OCI-LY3 (cell line): ENCODE results near the gene EXOC4.
A peak's percentile ranks its signal among the peaks of the same experiment; 100 is the strongest.

Experiments used
- H2AFZ ChIP-seq: fragments of 200-600, 300-600 bp; shearing (Covaris generic); 2 replicates; pipeline ENCODE4 v1.6.0; 2014; ENCODE audit warnings: antibody characterized with exemption, low read depth, low read length
- H3K27ac ChIP-seq: fragments of 200-600, 300-600 bp; sonication (generic); 2 replicates; pipeline ENCODE4 v1.5.1; 2014; ENCODE audit warnings: mild to moderate bottlenecking, low read length, moderate library complexity, mixed read lengths
- H3K27me3 ChIP-seq: fragments of 200-600, 300-600 bp; sonication (generic); 2 replicates; pipeline ENCODE4 v1.6.1; 2014; ENCODE audit warnings: low read depth, low read length, mixed read lengths
- H3K36me3 ChIP-seq: fragments of 200-600, 300-600 bp; sonication (generic); replicated peaks from 2 replicates; pipeline ENCODE3; 2014; ENCODE audit warnings: low read depth, low read length, mixed read lengths
- H3K4me1 ChIP-seq: fragments of 300-600, 200-600 bp; sonication (generic); 2 replicates; pipeline ENCODE4 v1.6.1; 2014; ENCODE audit warnings: low read length, mixed read lengths
- H3K4me2 ChIP-seq: fragments of 200-600, 300-600 bp; sonication (generic); 2 replicates; pipeline ENCODE4 v1.6.1; 2014; ENCODE audit warnings: low read length, mixed read lengths
- H3K4me3 ChIP-seq: fragments of 300-600, 200-600 bp; sonication (generic); 2 replicates; pipeline ENCODE4 v1.5.1; 2014; ENCODE audit warnings: antibody characterized with exemption, mild to moderate bottlenecking, low read length, moderate library complexity
- H3K79me2 ChIP-seq: fragments of 300-600, 200-600 bp; shearing (Covaris generic); 2 replicates; pipeline ENCODE4 v1.6.1; 2014; ENCODE audit warnings: mild to moderate bottlenecking, low read length, mixed read lengths
- H3K9ac ChIP-seq: fragments of 300-600, 200-600 bp; shearing (Covaris generic); 2 replicates; pipeline ENCODE4 v1.6.0; 2014; ENCODE audit warnings: mild to moderate bottlenecking, low read length, moderate library complexity
- H3K9me3 ChIP-seq: fragments of 200-600, 300-600 bp; shearing (Covaris generic); 2 replicates; pipeline ENCODE4 v1.6.1; 2014; ENCODE audit warnings: low read length, mixed read lengths; ENCODE audit not compliant: insufficient read depth
- H4K20me1 ChIP-seq: fragments of 200-600, 300-600 bp; sonication (generic); 2 replicates; pipeline ENCODE4 v1.6.1; 2016; ENCODE audit warnings: low read length, mixed read lengths; ENCODE audit not compliant: insufficient read depth
- EZH2phosphoT487 ChIP-seq: fragments of 200-600 bp; shearing (Covaris generic); IDR thresholded peaks from 2 replicates; pipeline ENCODE4 v1.6.1; 2018; ENCODE audit warnings: antibody characterized with exemption, mixed run types, low read depth
- TF ChIP-seq, protein P1 (sequence below): fragments of 200-600, 300-600 bp; sonication (generic); IDR thresholded peaks from 2 replicates; pipeline ENCODE4 v1.5.1; 2014; ENCODE audit warnings: antibody characterized with exemption, low read length, low read depth

The EXOC4 gene

DNA sequence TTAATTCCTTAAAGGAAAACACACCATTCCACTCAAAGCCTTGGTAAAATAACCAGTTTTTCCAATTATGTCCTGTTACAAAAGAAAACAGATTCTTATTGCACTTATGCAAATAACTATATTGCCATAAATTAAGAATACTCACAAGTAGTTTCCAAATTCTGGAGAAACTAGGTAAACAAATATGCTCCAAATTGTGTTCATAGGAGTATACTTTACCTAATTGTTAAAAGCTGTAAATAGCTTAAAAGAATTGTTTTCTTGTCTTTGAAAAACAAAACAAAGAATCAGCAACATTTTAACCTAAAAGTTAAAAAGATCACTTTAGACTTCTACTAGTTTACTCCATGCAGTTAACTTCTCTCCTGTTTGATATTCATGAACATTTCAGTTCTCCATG lies 835.3 kb downstream of the EXOC4 start:
- peaks cover 31% of the 10 kb centered on the region for H3K9me3 ChIP-seq
- no peak for TF ChIP-seq EZH2phosphoT487
- TF ChIP-seq, protein P1, sequence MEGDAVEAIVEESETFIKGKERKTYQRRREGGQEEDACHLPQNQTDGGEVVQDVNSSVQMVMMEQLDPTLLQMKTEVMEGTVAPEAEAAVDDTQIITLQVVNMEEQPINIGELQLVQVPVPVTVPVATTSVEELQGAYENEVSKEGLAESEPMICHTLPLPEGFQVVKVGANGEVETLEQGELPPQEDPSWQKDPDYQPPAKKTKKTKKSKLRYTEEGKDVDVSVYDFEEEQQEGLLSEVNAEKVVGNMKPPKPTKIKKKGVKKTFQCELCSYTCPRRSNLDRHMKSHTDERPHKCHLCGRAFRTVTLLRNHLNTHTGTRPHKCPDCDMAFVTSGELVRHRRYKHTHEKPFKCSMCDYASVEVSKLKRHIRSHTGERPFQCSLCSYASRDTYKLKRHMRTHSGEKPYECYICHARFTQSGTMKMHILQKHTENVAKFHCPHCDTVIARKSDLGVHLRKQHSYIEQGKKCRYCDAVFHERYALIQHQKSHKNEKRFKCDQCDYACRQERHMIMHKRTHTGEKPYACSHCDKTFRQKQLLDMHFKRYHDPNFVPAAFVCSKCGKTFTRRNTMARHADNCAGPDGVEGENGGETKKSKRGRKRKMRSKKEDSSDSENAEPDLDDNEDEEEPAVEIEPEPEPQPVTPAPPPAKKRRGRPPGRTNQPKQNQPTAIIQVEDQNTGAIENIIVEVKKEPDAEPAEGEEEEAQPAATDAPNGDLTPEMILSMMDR: no peak
- no peaks in the 10 kb centered on the region for H3K27me3 ChIP-seq
- no peak overlapping the region for H3K4me3 ChIP-seq
- no peak overlapping the region for H2AFZ ChIP-seq
- peaks cover 10% of the 10 kb centered on the region for H3K4me1 ChIP-seq
- no peak overlapping the region for H3K9ac ChIP-seq
- peaks cover 2% of the 10 kb centered on the region for H3K36me3 ChIP-seq
- no peak overlapping the region for H3K27ac ChIP-seq
- no peak overlapping the region for H3K4me2 ChIP-seq
- no peaks in the 10 kb centered on the region for H4K20me1 ChIP-seq
- no peaks in the 10 kb centered on the region for H3K79me2 ChIP-seq

DNA sequence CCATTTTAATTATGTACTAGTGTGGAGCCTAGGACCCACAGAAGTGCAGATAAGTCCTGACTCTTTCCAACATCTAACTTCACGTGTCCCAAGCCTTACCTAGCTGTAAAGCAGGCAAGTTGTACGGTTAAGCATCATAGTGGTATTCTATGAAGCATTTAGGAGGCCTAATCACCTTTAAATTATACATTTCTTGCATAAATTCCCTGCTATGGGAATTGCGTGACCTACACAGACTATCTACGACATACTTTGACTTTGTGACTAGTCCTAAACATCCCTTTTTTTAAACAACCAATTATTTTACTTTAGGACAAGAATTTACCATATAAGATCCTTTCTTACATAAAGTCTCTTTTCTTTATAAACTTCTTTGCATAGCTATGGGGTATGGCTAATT lies 836.6 kb downstream of the EXOC4 start:
- Histone ChIP-seq H3K9me3 (peaks cover 31% of the 10 kb centered on the region), H3K4me2 (no peak overlapping the region), H3K27ac (no peak overlapping the region)

DNA sequence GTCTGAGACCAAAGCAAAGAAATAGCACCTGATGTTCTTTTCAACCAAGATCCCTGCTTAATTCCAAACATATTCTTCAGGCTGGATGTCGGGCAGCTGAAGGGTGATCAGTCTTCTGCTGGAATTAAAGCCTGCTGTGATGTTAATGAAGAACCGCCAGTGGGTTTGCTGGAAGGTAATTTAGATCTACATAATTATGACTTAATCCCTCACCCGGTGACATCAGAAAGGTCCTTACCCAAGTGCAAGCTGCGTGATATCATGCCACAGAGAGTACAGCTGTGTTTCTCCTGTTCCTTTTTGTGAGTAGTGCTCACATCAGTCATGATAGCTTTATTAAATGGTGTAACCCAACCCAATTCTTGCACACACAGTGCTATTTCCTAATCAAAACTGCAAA lies 845.2 kb downstream of the EXOC4 start:
- TF ChIP-seq, protein P1: no peak
- Histone ChIP-seq H3K9ac (no peak overlapping the region), H2AFZ (no peak overlapping the region)

More for the DNA sequence above, 836.6 kb downstream of the EXOC4 start:
- Histone ChIP-seq H3K27me3 (no peaks in the 10 kb centered on the region), H2AFZ (no peak overlapping the region), H4K20me1 (no peaks in the 10 kb centered on the region), H3K79me2 (no peaks in the 10 kb centered on the region), H3K9ac (no peak overlapping the region), H3K4me1 (peaks cover 7% of the 10 kb centered on the region), H3K36me3 (peaks cover 2% of the 10 kb centered on the region), H3K4me3 (no peak overlapping the region)
- TF ChIP-seq EZH2phosphoT487: no peak
- TF ChIP-seq, protein P1: no peak

DNA sequence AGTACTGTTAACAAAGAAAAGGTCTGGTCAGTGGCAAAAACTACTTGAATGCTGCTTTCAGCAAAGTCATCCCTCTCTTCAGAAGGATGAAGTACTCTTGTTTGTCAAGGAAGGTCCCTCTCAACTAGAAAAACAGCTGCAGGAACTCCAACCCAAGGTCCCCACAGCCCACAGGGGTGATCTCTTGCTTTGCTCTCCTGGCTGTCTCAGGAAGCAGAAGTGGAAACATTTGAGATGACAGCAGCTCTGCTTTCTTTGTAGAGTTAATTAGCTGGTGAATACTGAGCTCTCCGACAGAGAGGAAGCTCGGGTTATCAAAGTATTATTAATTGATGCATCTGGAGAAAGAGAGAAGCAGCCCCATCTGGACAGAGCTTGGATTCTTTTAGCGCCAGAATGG lies 848.8 kb downstream of the EXOC4 start:
- no peak overlapping the region for H3K9ac ChIP-seq
- H3K27ac ChIP-seq: no peak overlapping the region
- H3K27me3 ChIP-seq: no peaks in the 10 kb centered on the region
- no peak overlapping the region for H3K4me3 ChIP-seq
- peak overlapping the region; percentile 7; the same call in 1 of the 2 replicates for H3K4me2 ChIP-seq
- no peak for TF ChIP-seq EZH2phosphoT487
- TF ChIP-seq, protein P1: no peak
- H4K20me1 ChIP-seq: no peaks in the 10 kb centered on the region
- H3K79me2 ChIP-seq: no peaks in the 10 kb centered on the region
- H3K4me1 ChIP-seq: no peaks in the 10 kb centered on the region
- H3K36me3 ChIP-seq: no peaks in the 10 kb centered on the region
- no peaks in the 10 kb centered on the region for H3K9me3 ChIP-seq
- no peak overlapping the region for H2AFZ ChIP-seq

More for the DNA sequence above, 845.2 kb downstream of the EXOC4 start:
- no peak overlapping the region for H3K27ac ChIP-seq
- no peaks in the 10 kb centered on the region for H3K36me3 ChIP-seq
- no peaks in the 10 kb centered on the region for H3K27me3 ChIP-seq
- no peak overlapping the region for H3K4me2 ChIP-seq
- no peaks in the 10 kb centered on the region for H4K20me1 ChIP-seq
- no peak overlapping the region for H3K4me3 ChIP-seq
- H3K9me3 ChIP-seq: no peaks in the 10 kb centered on the region
- no peaks in the 10 kb centered on the region for H3K4me1 ChIP-seq
- no peaks in the 10 kb centered on the region for H3K79me2 ChIP-seq
